ENCODE results near the gene SLC51A.
"Not testable (repeated sequence)": the region's sequence is repeated elsewhere in the genome, so short reads cannot be mapped to it uniquely, and the experiment has no call there.

SLC51A gene

GRCh38 chr3:196216089-196216564, at the start of gene SLC51A:
TSS of gene SLC51A (plus strand) at chr3:196216534. CDS start at chr3:196216713, 179 bp downstream.
- no peak for DNase-seq (ENCODE audit: low spot score)

- no peak for DNase-seq (ENCODE audit: low spot score)
Measured at GRCh38 chr3:196166741-196167140, 49.6 kb upstream of the SLC51A start.

GRCh38 chr3:196168808-196169391, 47.4 kb upstream of the SLC51A start:
- no peak for DNase-seq (ENCODE audit: low spot score)

GRCh38 chr3:196169836-196170240, 46.5 kb upstream of the SLC51A start:
- DNase-seq (ENCODE audit: low spot score): no peak

GRCh38 chr3:196170296-196170695, 46.0 kb upstream of the SLC51A start:
- DNase-seq (ENCODE audit: low spot score): not testable (repeated sequence)

GRCh38 chr3:196174652-196175051, 41.7 kb upstream of the SLC51A start:
- DNase-seq (ENCODE audit: low spot score): no peak

GRCh38 chr3:196175116-196175625, 41.2 kb upstream of the SLC51A start:
- DNase-seq (ENCODE audit: low spot score): no peak

- DNase-seq (ENCODE audit: low spot score): no peak
Measured at GRCh38 chr3:196175722-196176121, 40.6 kb upstream of the SLC51A start.

GRCh38 chr3:196177567-196177966, 38.8 kb upstream of the SLC51A start:
- DNase-seq (ENCODE audit: low spot score): no peak

- DNase-seq (ENCODE audit: low spot score): no peak
Measured at GRCh38 chr3:196177967-196178366, 38.4 kb upstream of the SLC51A start.

GRCh38 chr3:196178993-196179379, 37.3 kb upstream of the SLC51A start:
- DNase-seq (ENCODE audit: low spot score): no peak

- peak; percentile 62 for DNase-seq (ENCODE audit: low spot score)
Measured at GRCh38 chr3:196179380-196180308, 36.7 kb upstream of the SLC51A start.

GRCh38 chr3:196180346-196180745, 36.0 kb upstream of the SLC51A start:
- no peak for DNase-seq (ENCODE audit: low spot score)

GRCh38 chr3:196181127-196181546, 35.2 kb upstream of the SLC51A start:
- no peak for DNase-seq (ENCODE audit: low spot score)

GRCh38 chr3:196184169-196184432, 32.2 kb upstream of the SLC51A start:
- DNase-seq (ENCODE audit: low spot score): not testable (repeated sequence)

- no peak for DNase-seq (ENCODE audit: low spot score)
Measured at GRCh38 chr3:196184881-196185280, 31.5 kb upstream of the SLC51A start.

- DNase-seq (ENCODE audit: low spot score): peak; percentile 9
Measured at GRCh38 chr3:196186651-196187573, 29.4 kb upstream of the SLC51A start.

GRCh38 chr3:196189566-196190347, 26.6 kb upstream of the SLC51A start:
- no peak for DNase-seq (ENCODE audit: low spot score)

GRCh38 chr3:196192036-196192523, 24.3 kb upstream of the SLC51A start:
- no peak for DNase-seq (ENCODE audit: low spot score)

- DNase-seq (ENCODE audit: low spot score): no peak
Measured at GRCh38 chr3:196192524-196193051, 23.7 kb upstream of the SLC51A start.

Measured in kidney tubule cell (primary cell).